GM18907 (cell line): ENCODE data around the gene GAGE2A.
"Not testable (repeated sequence)": the region's sequence is repeated elsewhere in the genome, so short reads cannot be mapped to it uniquely, and the experiment has no call there.

Source experiments
- ATAC-seq: cut with Tn5 transposase; IDR thresholded peaks from one replicate; pipeline ENCODE4 v1.9.1; 2021; ENCODE audit warnings: mild to moderate bottlenecking, moderate library complexity; ENCODE audit not compliant: unreplicated experiment

The GAGE2A gene

GRCh38 chrX:49589196-49589595, at the start of gene GAGE2A:
Gene GAGE2A (plus strand): TSS chrX:49589496. CDS start chrX:49590651, 1,155 bp downstream.
- ATAC-seq = not testable (repeated sequence)

GRCh38 chrX:49541433-49541832, 47.9 kb upstream of the GAGE2A start, which contains the start of gene GAGE12D:
Gene GAGE12D (plus strand): TSS chrX:49541733. CDS start chrX:49542888, 1,155 bp downstream.
- not testable (repeated sequence) for ATAC-seq

DNA sequence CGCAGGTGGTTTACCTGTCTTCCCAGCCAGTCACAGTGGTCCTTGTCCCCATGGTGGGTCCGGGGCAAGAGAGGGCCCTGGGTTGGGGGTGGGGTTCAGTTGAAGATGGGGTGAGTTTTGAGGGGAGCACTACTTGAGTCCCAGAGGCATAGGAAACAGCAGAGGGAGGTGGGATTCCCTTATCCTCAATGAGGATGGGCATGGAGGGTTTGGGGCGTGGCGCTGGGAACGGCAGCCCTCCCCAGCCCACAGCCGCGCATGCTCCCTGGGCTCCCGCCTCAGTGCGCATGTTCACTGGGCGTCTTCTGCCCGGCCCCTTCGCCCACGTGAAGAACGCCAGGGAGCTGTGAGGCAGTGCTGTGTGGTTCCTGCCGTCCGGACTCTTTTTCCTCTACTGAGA, 38.3 kb upstream of the GAGE2A start, which contains the start of gene GAGE12E:
Gene GAGE12E, plus strand, starts transcription at position 301 of the 400 bp plus-strand sequence. CDS start 1,155 bp downstream, outside the sequence.
- ATAC-seq = not testable (repeated sequence)

GRCh38 chrX:49560542-49560941, 28.8 kb upstream of the GAGE2A start, which contains the start of gene GAGE12F:
Gene GAGE12F (plus strand): TSS chrX:49560842. CDS start chrX:49561997, 1,155 bp downstream.
- ATAC-seq = not testable (repeated sequence)

GRCh38 chrX:49568728-49569127, 20.6 kb upstream of the GAGE2A start:
- not testable (repeated sequence) for ATAC-seq

GRCh38 chrX:49569152-49569551, 20.1 kb upstream of the GAGE2A start:
- ATAC-seq = not testable (repeated sequence)

DNA sequence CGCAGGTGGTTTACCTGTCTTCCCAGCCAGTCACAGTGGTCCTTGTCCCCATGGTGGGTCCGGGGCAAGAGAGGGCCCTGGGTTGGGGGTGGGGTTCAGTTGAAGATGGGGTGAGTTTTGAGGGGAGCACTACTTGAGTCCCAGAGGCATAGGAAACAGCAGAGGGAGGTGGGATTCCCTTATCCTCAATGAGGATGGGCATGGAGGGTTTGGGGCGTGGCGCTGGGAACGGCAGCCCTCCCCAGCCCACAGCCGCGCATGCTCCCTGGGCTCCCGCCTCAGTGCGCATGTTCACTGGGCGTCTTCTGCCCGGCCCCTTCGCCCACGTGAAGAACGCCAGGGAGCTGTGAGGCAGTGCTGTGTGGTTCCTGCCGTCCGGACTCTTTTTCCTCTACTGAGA, 19.2 kb upstream of the GAGE2A start, which contains the start of gene GAGE12G:
Gene GAGE12G, plus strand, starts transcription at position 301 of the 400 bp plus-strand sequence. CDS start 1,155 bp downstream, outside the sequence.
- ATAC-seq = not testable (repeated sequence)

DNA sequence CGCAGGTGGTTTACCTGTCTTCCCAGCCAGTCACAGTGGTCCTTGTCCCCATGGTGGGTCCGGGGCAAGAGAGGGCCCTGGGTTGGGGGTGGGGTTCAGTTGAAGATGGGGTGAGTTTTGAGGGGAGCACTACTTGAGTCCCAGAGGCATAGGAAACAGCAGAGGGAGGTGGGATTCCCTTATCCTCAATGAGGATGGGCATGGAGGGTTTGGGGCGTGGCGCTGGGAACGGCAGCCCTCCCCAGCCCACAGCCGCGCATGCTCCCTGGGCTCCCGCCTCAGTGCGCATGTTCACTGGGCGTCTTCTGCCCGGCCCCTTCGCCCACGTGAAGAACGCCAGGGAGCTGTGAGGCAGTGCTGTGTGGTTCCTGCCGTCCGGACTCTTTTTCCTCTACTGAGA, 9.6 kb upstream of the GAGE2A start, which contains the start of gene GAGE12H:
Gene GAGE12H, plus strand, starts transcription at position 301 of the 400 bp plus-strand sequence. CDS start 1,155 bp downstream, outside the sequence.
- ATAC-seq = not testable (repeated sequence)

DNA sequence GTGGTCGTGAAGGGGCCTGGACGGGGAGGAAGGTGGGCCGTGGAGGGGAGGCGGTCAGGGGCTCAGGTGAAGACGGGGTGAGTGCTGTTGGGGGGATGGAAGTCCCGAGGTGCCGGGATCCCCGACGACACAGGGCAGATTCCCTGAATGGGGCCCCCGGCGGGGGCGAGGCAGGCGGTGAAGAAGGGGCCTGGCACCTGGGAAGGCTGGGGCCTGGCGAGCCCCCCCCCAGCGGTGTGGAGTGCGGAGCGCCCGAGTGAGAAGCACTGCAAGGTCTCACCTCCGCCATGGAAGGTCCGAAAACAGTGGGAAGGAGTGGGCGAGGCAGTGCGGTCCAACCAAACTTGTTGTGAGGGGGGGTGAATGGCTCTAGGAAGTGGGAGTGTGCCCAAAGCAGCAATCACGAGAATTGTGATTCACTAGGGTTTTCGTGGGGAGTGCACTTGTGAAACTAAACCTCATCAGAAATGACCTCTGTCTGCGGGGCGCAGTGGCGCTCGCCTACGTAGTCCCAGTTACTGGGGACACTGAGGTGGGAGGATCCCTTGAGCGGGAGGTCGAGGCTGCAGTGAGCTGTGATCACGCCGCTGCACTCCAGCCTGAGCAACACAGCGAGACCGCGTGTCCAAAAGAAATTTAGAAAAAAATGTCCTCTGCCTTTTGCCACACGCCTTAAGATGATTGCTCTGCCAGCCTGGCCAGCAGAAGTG, 628 bp downstream of the GAGE2A start:
- not testable (repeated sequence) for ATAC-seq

GRCh38 chrX:49590488-49590887, 1.2 kb downstream of the GAGE2A start:
- ATAC-seq = not testable (repeated sequence)

- not testable (repeated sequence) for ATAC-seq
Observed at GRCh38 chrX:49598720-49599119, 9.4 kb downstream of the GAGE2A start, which contains the start of gene GAGE1. Gene GAGE1 (plus strand): TSS chrX:49599020. CDS start chrX:49600175, 1,155 bp downstream.

DNA sequence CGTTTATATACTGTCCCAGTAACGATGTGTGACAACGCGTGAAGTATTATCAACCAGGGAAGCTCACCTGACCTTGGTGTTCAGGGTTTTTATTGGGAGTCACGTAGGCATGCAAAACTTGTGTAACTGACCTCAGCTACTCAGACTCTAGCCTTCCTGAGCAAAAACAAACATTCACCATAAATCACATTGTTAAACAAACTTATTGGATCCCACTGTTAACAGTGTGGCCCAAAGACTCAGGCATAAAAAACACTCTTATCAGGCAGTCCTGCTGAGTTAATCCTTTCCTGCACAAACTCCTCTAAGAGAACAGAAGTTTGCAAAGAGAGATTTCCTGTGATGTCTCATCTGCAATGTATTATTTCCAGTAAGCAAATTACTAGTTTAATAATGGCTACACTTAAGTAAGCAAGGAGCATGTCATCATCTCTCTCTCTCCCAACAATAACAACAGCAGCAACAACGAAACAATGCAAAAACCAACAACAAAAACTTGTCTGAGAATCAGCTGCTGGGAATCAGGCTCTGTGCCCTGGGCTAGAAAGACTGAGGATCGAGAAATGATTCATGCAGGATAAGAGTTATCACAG, 21.5 kb downstream of the GAGE2A start:
- ATAC-seq = no peak

GRCh38 chrX:49618574-49618973, 29.3 kb downstream of the GAGE2A start:
- no peak for ATAC-seq

- ATAC-seq = no peak
Observed at GRCh38 chrX:49627086-49627777, 37.9 kb downstream of the GAGE2A start.

DNA sequence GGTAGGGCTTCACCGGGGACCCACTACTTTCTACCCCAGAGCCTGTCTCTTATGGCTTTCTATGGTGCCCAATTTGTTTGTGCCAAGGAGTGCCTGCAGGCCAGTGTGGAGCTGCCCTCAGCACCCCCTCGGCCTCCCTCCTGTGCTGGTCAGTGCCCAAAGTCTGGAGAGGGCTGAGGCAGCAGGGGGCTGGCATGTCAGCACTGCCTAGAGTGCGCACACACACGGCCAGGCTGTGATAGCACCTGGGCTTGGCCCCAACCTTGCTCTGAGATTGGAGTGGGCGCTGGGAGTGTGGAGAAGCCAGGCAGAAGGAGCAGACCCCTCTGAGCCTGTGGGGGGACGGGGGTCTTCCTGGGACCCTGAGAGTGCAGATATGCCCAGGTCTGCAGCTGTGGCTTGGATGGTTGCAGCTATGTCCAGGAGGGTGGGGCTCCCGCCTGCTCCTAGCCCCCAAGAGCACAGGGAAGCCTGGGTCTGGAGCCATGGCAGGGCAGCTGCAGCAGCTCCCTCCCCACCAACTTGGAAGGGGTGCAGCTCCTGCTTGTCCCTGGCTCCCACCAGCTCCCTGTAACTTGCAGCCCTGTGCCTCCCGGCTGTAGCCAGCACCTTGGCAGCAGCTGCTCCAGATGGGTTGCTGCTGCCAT, 55.8 kb downstream of the GAGE2A start:
- no peak for ATAC-seq
